BE2C (cell line): ENCODE results near the gene HSPA12A.

Experiments
- DNase-seq: peaks from one replicate; pipeline ENCODE4 v3.0.0-alpha.2; 2020
- H3K27me3 ChIP-seq: fragments of 250-450 bp; sonication (Bioruptor Pico); 2 replicates; pipeline ENCODE4 v1.5.1; 2020; ENCODE audit warnings: mild to moderate bottlenecking
- H3K36me3 ChIP-seq: fragments of 250-450 bp; sonication (Bioruptor Pico); 2 replicates; pipeline ENCODE4 v1.5.1; 2020; ENCODE audit warnings: mild to moderate bottlenecking
- H3K4me1 ChIP-seq: fragments of 250-450 bp; sonication (Bioruptor Pico); 2 replicates; pipeline ENCODE4 v1.5.1; 2020
- H3K4me3 ChIP-seq: 2 replicates; pipeline ENCODE4 v1.5.1; 2011; ENCODE audit warnings: low read depth, low read length
- H3K9me3 ChIP-seq: fragments of 250-450 bp; sonication (Bioruptor Pico); 2 replicates; pipeline ENCODE4 v1.5.1; 2020
- TF ChIP-seq, protein P1 (sequence below): IDR thresholded peaks from 2 replicates; pipeline ENCODE4 v1.5.1; 2012; ENCODE audit warnings: mild to moderate bottlenecking, low read depth, low read length

HSPA12A gene

GRCh38 chr10:116705498-116705897 lies 36.9 kb downstream of the HSPA12A start:
- TF ChIP-seq, protein P1, sequence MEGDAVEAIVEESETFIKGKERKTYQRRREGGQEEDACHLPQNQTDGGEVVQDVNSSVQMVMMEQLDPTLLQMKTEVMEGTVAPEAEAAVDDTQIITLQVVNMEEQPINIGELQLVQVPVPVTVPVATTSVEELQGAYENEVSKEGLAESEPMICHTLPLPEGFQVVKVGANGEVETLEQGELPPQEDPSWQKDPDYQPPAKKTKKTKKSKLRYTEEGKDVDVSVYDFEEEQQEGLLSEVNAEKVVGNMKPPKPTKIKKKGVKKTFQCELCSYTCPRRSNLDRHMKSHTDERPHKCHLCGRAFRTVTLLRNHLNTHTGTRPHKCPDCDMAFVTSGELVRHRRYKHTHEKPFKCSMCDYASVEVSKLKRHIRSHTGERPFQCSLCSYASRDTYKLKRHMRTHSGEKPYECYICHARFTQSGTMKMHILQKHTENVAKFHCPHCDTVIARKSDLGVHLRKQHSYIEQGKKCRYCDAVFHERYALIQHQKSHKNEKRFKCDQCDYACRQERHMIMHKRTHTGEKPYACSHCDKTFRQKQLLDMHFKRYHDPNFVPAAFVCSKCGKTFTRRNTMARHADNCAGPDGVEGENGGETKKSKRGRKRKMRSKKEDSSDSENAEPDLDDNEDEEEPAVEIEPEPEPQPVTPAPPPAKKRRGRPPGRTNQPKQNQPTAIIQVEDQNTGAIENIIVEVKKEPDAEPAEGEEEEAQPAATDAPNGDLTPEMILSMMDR: no peak
- Histone ChIP-seq H3K4me3 (no peak overlapping the region), H3K4me1 (no peaks in the 10 kb centered on the region), H3K27me3 (no peaks in the 10 kb centered on the region), H3K36me3 (no peaks in the 10 kb centered on the region), H3K9me3 (no peaks in the 10 kb centered on the region)
- DNase-seq: no peak

GRCh38 chr10:116704926-116705325 lies 37.4 kb downstream of the HSPA12A start:
- Histone ChIP-seq H3K36me3 (no peaks in the 10 kb centered on the region), H3K27me3 (no peaks in the 10 kb centered on the region), H3K9me3 (no peaks in the 10 kb centered on the region), H3K4me3 (no peak overlapping the region), H3K4me1 (no peaks in the 10 kb centered on the region)
- TF ChIP-seq, protein P1: no peak
- no peak for DNase-seq

DNA sequence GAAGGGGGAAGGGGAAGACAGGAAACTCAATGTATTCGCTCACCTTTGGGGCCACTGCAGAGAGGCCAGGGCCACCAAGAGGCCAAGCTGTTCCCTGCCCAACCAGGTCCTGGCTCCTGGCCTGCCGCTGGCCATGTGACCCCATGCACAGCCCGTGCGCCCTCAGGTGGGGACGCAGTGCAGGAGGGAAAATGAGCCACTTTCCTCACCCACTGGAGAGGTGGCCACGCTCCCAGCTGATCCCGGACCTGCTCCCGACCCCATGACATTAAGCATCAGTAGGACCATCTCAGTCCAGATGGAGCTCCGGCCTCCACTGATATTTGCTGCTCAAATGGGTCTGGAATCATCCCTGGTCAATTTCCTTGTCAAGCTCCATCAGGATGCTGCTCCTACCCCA lies 40.2 kb downstream of the HSPA12A start:
- H3K4me3 ChIP-seq: no peak overlapping the region
- no peak for DNase-seq
- H3K36me3 ChIP-seq: no peaks in the 10 kb centered on the region
- H3K9me3 ChIP-seq: no peaks in the 10 kb centered on the region
- TF ChIP-seq, protein P1: no peak
- H3K4me1 ChIP-seq: no peaks in the 10 kb centered on the region
- no peaks in the 10 kb centered on the region for H3K27me3 ChIP-seq

GRCh38 chr10:116699471-116700150 lies 42.8 kb downstream of the HSPA12A start:
- Histone ChIP-seq H3K27me3 (no peaks in the 10 kb centered on the region), H3K4me1 (no peaks in the 10 kb centered on the region), H3K4me3 (no peak overlapping the region), H3K36me3 (no peaks in the 10 kb centered on the region), H3K9me3 (no peaks in the 10 kb centered on the region)
- TF ChIP-seq, protein P1: no peak
- DNase-seq: no peak

DNA sequence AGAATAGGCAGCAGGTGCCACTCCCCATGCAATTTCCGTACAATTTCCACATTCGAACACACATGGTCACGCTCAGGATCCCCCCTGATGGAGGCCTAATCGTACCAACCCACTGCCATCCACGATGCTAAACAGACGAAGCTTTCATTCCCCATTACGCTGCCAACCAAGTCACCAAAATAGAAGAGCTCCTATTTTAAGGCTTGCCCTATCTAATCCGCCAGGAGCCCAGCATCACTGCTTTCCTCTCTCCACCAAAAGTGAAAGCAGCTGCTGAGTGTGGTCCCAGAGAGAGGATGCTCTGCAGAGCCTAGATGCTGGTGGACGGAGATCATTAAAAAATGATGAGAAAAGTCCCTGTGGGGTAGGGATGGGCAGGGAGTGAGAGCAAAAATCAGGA lies 43.3 kb downstream of the HSPA12A start:
- DNase-seq: no peak
- Histone ChIP-seq H3K9me3 (no peaks in the 10 kb centered on the region), H3K27me3 (no peaks in the 10 kb centered on the region), H3K4me3 (no peak overlapping the region), H3K36me3 (no peaks in the 10 kb centered on the region), H3K4me1 (no peaks in the 10 kb centered on the region)
- TF ChIP-seq, protein P1: no peak

GRCh38 chr10:116698364-116698763 lies 44.0 kb downstream of the HSPA12A start:
- Histone ChIP-seq H3K27me3 (no peaks in the 10 kb centered on the region), H3K4me1 (no peaks in the 10 kb centered on the region), H3K9me3 (no peaks in the 10 kb centered on the region), H3K4me3 (no peak overlapping the region), H3K36me3 (no peaks in the 10 kb centered on the region)
- TF ChIP-seq, protein P1: no peak
- no peak for DNase-seq
